MCF 10A (cell line): ENCODE data around the gene IMPDH2. TPM values are rescaled to one million over a fixed set of nuclear protein-coding genes. Genes with fewer than 3 reads are reported as not detected.

ENCODE experiments used
- BruUV-seq: library from RNA; stranded (reverse); fragments of 400-500 nt; replicated peaks from 2 replicates; lab custom pipeline; 2021; lab: Mats Ljungman, UMichigan
- CTCF ChIA-PET: fragments of 300-600 bp; sonication (Branson Sonifier 250); formaldehyde crosslinking; extraction: SDS; loops from one replicate; lab custom pipeline; 2021; ENCODE audit warnings: antibody characterized with exemption, inconsistent platforms; lab: Yijun Ruan, JAX
- POLR2A ChIA-PET: fragments of 300-600, 350-650 bp; sonication (Branson Sonifier 250); formaldehyde crosslinking; extraction: SDS; loops from one replicate; lab custom pipeline; 2020; ENCODE audit warnings: antibody characterized with exemption, inconsistent platforms; lab: Yijun Ruan, JAX
- DNase-seq: peaks from one replicate; pipeline ENCODE4 v3.0.0-alpha.2; 2018; ENCODE audit not compliant: unreplicated experiment
- H3K27ac Mint-ChIP-seq: one replicate; pipeline ENCODE4 v1.8.0; 2022; ENCODE audit warnings: mild to moderate bottlenecking, low read depth, mixed read lengths; ENCODE audit not compliant: unreplicated experiment
- H3K27me3 Mint-ChIP-seq: one replicate; pipeline ENCODE4 v1.8.0; 2022; ENCODE audit warnings: mixed read lengths; ENCODE audit not compliant: insufficient read depth, unreplicated experiment
- H3K36me3 Mint-ChIP-seq: one replicate; pipeline ENCODE4 v1.8.0; 2022; ENCODE audit warnings: mild to moderate bottlenecking, moderate library complexity, mixed read lengths; ENCODE audit not compliant: insufficient read depth, unreplicated experiment
- H3K4me1 Mint-ChIP-seq: one replicate; pipeline ENCODE4 v1.8.0; 2022; ENCODE audit warnings: mixed read lengths; ENCODE audit not compliant: insufficient read depth, unreplicated experiment
- H3K4me3 Mint-ChIP-seq: one replicate; pipeline ENCODE4 v1.8.0; 2022; ENCODE audit warnings: mild to moderate bottlenecking, moderate library complexity, mixed read lengths; ENCODE audit not compliant: unreplicated experiment
- H3K9me3 Mint-ChIP-seq: one replicate; pipeline ENCODE4 v1.8.0; 2022; ENCODE audit warnings: mixed read lengths; ENCODE audit not compliant: unreplicated experiment
- CTCF ChIP-seq: fragments of 200-600 bp; IDR thresholded peaks from one replicate; pipeline ENCODE4 v1.8.0; 2022; ENCODE audit warnings: antibody characterized with exemption, mild to moderate bottlenecking; ENCODE audit not compliant: unreplicated experiment
- intact Hi-C: fragments of 100-400 bp; cut with micrococcal nuclease; formaldehyde crosslinking; loops from 2 replicates; pipeline ENCODE4 v1.14.1; 2022
- microRNA-seq: library from miRNA; unstranded; fragments of <30 nt; microRNA quantifications from one replicate; pipeline ENCODE4 v1.2.0, GENCODE V29; 2022
- total RNA-seq: library from RNA; stranded (reverse); gene quantifications from 2 replicates; pipeline ENCODE4 v1.2.3, GENCODE V29; 2022

Gene IMPDH2
- total RNA-seq, 1 experiment from 2014 or later, result 476 TPM

- POLR2A ChIA-PET, result no interaction called here
- no TSS peak for BruUV-seq
- intact Hi-C loops, result no loop called here
- Mint-ChIP-seq H3K9me3 (no peaks in the 10 kb centered on the region), H3K4me1 (peaks cover 1% of the 10 kb centered on the region), H3K27ac (no peak overlapping the region), H3K36me3 (peaks cover 70% of the 10 kb centered on the region), H3K4me3 (no peak overlapping the region), H3K27me3 (no peaks in the 10 kb centered on the region)
- CTCF ChIA-PET, result no interaction called here
- TF ChIP-seq CTCF, result no peak
- DNase-seq, result no peak
These were observed 46.5 kb downstream of the IMPDH2 start for GRCh38 chr3:48982686-48983085.

GRCh38 chr3:48982016-48982415, 47.2 kb downstream of the IMPDH2 start:
- Mint-ChIP-seq H3K27me3 (no peaks in the 10 kb centered on the region), H3K4me3 (no peak overlapping the region), H3K9me3 (no peaks in the 10 kb centered on the region), H3K27ac (no peak overlapping the region), H3K36me3 (peaks cover 76% of the 10 kb centered on the region), H3K4me1 (no peaks in the 10 kb centered on the region)
- ChIA-PET POLR2A (no interaction called here), CTCF (interaction anchor here (0.6 kb wide), 2 partner anchors 44 to 1202 kb away, joined by 3 read pairs; no protein-coding TSS in a partner anchor)
- intact Hi-C loops, result no loop called here
- TF ChIP-seq CTCF, result no peak
- no TSS peak for BruUV-seq
- no peak for DNase-seq

GRCh38 chr3:48980295-48980694, 48.9 kb downstream of the IMPDH2 start:
- TF ChIP-seq CTCF, result no peak
- intact Hi-C loops, result no loop called here
- no peak for DNase-seq
- Mint-ChIP-seq H3K36me3 (peaks cover 84% of the 10 kb centered on the region), H3K27ac (no peak overlapping the region), H3K9me3 (no peaks in the 10 kb centered on the region), H3K4me1 (no peaks in the 10 kb centered on the region), H3K4me3 (no peak overlapping the region), H3K27me3 (no peaks in the 10 kb centered on the region)
- no TSS peak for BruUV-seq
- POLR2A ChIA-PET, result interaction anchor here (0.6 to 0.9 kb wide), 2 partner anchors 10 to 14 kb away, joined by 3 to 4 read pairs; partner anchors contain the start of gene P4HTM
- CTCF ChIA-PET, result interaction anchor here (0.5 to 1.4 kb wide), 2 partner anchors 9 to 419 kb away, joined by 3 read pairs; partner anchors contain the start of gene P4HTM

GRCh38 chr3:48979451-48979850, 49.7 kb downstream of the IMPDH2 start:
- TF ChIP-seq CTCF, result no peak
- no peak overlapping the region for H3K4me3 Mint-ChIP-seq
- H3K9me3 Mint-ChIP-seq, result no peaks in the 10 kb centered on the region
- no peaks in the 10 kb centered on the region for H3K4me1 Mint-ChIP-seq
- intact Hi-C loops, result no loop called here
- no peak for DNase-seq
- no peaks in the 10 kb centered on the region for H3K27me3 Mint-ChIP-seq
- BruUV-seq, result no TSS peak
- CTCF ChIA-PET, result interaction anchor here (0.7 kb wide), 1 partner anchor 21 kb away, joined by 5 read pairs; no protein-coding TSS in a partner anchor
- H3K27ac Mint-ChIP-seq, result no peak overlapping the region
- peaks cover 89% of the 10 kb centered on the region for H3K36me3 Mint-ChIP-seq
- POLR2A ChIA-PET, result interaction anchor here (0.7 kb wide), 1 partner anchor 61 kb away, joined by 3 read pairs; the partner anchor contains the start of gene ARIH2

Small RNA genes within 50 kb of the gene (microRNA-seq; reads per million reads assigned to microRNA genes)
- gene MIR191 (11,430 reads per million, percentile 98 among the genes with 10 or more reads in this experiment), gene MIR425 (4,162 reads per million, percentile 94 among the genes with 10 or more reads in this experiment)

Other genes starting within 250 kb of the IMPDH2 start
- 51.3 and 61.3 TPM in 2 replicates for gene PRKAR2A, start 181.5 kb downstream of the IMPDH2 start, total RNA-seq
- gene SLC25A20, start 130.5 kb downstream of the IMPDH2 start, total RNA-seq, result 9.2 and 11.5 TPM in 2 replicates
- 152 and 167 TPM in 2 replicates for gene ARIH2, start 110.6 kb downstream of the IMPDH2 start, total RNA-seq
- gene P4HTM, start 39.2 kb downstream of the IMPDH2 start, total RNA-seq, result 18.8 and 26.1 TPM in 2 replicates
- gene WDR6, start 22.0 kb downstream of the IMPDH2 start, total RNA-seq, result 112 and 116 TPM in 2 replicates
- 41.8 and 42.7 TPM in 2 replicates for gene DALRD3, start 10.8 kb downstream of the IMPDH2 start, total RNA-seq
- gene NDUFAF3, start 7.3 kb downstream of the IMPDH2 start, total RNA-seq, result 77.8 and 86.5 TPM in 2 replicates
- gene QRICH1, start 64.7 kb upstream of the IMPDH2 start, total RNA-seq, result 96.1 and 97.2 TPM in 2 replicates
- 114 and 149 TPM in 2 replicates for gene QARS1, start 75.4 kb upstream of the IMPDH2 start, total RNA-seq
- 39.3 and 51.4 TPM in 2 replicates for gene USP19, start 91.4 kb upstream of the IMPDH2 start, total RNA-seq
- gene LAMB2, start 103.7 kb upstream of the IMPDH2 start, total RNA-seq, result 224 and 264 TPM in 2 replicates
- 25.7 and 26.0 TPM in 2 replicates for gene CCDC71, start 136.9 kb upstream of the IMPDH2 start, total RNA-seq
- gene KLHDC8B, start 142.2 kb upstream of the IMPDH2 start, total RNA-seq, result 1.7 and 2.4 TPM in 2 replicates
- 8.1 and 9.4 TPM in 2 replicates for gene C3orf62, start 247.8 kb upstream of the IMPDH2 start, total RNA-seq